GM12892 (cell line): ENCODE data around the gene STX3.

Experiments
- POLR2A ChIP-seq: IDR thresholded peaks from 2 replicates; pipeline ENCODE4 v1.6.1; 2011; ENCODE audit warnings: low read depth, low read length, control low read depth
- POLR2AphosphoS5 ChIP-seq: IDR thresholded peaks from 2 replicates; pipeline ENCODE4 v1.6.1; 2011; ENCODE audit warnings: low read depth, low read length, control low read depth
- TAF1 ChIP-seq: IDR thresholded peaks from 2 replicates; pipeline ENCODE4 v1.6.1; 2011; ENCODE audit warnings: low read depth, mild to moderate bottlenecking, control low read depth, low read length, borderline replicate concordance

GRCh38 chr11:59787255-59787588 is 32.0 kb downstream of the STX3 start:
- TF ChIP-seq POLR2A (no peak), POLR2AphosphoS5 (no peak), TAF1 (no peak)
